ENCODE measurements around the gene VN1R5.
"Not testable (repeated sequence)": the region's sequence is repeated elsewhere in the genome, so short reads cannot be mapped to it uniquely, and the experiment has no call there.

The VN1R5 gene

DNA sequence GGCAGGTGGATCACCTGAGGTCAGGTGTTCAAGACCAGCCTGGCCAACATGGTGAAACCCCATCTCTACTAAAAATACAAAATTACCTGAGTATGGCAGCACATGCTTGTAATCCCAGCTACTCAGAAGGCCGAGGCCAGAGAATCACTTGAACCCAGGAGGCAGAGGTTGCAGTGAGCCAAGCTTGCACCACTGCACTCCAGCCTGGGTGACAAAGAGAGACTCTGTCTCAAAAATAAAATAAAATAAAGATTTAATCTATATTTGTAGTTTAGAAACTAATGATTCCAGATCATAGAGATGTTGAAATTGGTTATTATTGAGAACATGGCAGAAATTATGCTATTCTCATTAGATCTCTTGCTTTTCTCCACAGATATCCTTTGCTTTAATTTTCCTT, at the start of gene VN1R5:
Gene VN1R5, plus strand, starts transcription at position 301 of the 400 bp plus-strand sequence.
- not testable (repeated sequence) for DNase-seq

DNA sequence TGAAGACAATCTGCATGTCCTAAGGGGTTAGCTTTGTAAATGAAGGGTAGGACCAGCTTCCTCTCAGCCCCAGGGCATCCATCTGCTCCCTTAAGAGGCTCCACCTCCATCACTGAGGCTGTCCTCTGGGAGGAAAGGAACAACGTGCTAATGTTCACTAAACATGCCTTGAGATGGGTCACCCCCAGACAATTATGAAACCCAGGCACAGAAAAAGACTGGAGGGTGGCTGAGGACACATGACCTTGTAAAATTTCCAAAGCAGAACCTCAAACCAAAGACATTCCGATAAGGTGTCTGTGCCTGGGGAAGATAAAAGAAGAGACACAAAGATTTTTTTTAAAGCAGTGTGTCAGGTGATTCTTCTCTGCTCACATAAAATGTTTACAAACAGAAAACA, 46.5 kb upstream of the VN1R5 start:
- DNase-seq: no peak

DNA sequence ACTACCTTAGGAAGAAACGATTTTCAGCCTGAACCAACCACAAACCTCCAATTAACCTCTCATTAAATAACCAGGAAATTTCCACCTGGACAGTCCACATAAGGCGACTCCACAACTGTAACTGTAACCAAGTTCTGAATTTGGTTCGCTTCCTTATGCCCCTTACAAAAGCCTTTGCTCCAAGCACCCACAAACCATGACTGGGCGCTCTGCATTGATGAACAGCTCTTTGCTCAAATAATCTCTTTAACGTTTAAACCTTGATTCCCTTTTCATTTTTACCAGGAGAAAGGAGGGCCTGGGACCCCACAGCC, 45.9 kb upstream of the VN1R5 start:
- DNase-seq: no peak

DNA sequence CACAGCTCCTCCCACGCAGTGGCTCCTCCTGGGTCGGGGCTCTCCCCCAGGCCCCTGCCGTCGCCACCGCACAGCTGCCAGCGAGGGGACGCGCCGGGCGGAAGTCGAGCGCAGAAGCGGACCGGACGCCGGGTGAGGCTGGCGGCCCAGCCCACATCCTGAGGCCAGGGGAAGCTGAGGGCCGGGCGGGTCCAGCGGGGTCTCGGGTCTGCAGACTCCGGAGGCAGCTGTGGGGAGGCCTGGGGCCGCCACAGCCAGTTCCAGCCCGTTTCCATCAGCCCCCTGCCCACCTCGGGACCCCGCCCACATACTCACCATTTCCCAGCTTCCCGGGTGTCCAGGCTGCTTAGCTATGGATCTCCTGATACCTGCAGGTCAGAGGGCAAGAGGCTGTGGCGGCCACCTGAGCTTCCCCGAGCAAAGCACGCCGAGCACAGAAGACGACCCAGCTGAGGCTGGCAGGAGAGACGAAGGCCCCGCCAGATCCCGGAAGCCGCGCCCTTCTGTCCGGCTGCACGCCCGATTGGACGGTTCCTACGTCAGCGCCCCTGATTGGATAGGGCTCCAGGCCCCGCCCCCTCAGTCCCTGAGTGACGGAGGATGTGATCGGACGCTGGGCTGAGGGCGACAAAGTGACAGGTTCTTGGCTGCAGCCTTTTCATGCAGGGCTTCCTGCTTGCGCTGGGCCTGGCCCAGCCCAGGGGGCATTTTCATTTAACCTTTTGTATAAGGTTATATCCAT, 45.3 kb upstream of the VN1R5 start:
- DNase-seq: peak; percentile 77

DNA sequence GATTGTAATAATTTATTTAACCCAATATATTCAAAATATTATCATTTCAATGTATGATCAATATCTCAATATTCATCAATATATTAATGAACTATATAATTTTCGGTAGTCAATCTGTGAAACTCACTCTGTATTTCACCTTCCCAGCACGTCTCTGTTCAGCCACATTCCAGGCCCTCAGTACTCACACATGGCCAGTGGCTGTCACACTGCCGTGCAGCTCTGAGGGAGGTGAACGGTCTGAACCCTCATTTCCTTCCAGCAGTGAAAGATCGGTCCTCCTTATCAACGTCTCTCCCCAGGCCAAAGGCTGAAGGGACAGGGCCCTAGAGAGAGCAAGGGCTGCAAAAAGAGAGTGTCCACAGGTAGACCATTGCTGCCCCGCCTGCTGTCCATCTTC, 44.5 kb upstream of the VN1R5 start:
- DNase-seq: no peak

DNA sequence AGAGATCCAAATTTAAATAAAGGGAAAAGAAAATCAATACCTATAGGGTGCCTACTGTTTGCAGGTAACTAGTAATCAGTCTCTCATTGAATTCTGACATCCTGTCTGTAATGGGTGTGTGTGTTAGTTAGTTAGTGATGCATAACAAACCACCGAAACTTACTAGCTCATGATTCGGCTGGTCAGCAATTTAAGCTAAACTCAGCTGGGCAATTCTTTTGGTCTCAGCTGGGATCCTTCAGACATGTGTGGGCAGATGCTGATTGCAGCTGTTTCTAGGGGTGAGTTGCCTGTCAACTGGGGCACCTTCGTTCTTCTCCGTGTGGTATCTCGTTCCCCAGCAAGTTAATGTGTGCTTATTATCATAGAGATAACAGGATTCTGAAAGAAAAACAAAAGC, 43.9 kb upstream of the VN1R5 start:
- no peak for DNase-seq

DNA sequence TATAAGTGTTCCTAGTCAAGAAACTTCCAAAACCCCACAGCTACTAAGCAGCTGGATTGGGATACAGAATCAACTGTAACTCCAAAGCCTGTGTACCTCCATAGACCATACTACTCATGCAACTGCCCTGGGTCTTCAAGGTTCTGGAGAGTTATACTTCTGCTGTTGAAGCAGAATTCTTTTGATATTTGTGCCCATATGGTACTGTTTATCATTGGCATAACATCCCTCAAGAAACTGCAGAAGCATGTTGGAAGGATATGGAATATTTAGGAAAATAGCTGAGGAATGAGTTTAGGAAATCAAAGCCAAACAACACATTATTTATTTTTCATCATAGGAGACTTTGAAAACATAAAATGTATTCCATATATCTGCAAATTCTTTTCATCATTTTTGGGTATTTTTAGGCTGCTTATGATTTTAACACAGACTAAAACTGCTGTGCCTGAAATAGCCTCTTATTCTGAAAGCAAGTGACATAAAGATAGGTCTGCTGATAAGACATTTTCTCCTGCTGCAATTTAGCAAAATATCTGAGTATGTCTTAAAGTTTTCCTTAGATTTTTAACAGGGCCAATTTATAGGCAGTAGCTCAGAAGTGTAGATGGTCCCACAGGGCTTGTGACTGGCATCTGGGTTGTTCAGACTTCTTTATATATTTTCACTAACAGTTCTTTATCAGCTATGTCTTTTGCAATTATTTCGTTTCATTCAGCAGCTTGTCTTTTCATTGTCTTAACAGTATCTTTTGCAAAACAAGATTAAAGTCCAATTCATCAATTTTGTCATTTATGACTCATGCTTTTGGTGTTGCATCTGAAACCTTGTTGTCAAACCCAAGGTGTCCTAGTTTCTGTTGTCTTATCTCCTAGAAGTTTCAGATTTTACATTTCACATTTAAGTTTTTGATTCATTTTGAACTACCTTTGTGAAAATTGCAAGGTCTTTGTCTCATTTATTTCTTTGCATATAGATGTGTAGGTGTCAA, 43.0 kb upstream of the VN1R5 start:
- DNase-seq: no peak

DNA sequence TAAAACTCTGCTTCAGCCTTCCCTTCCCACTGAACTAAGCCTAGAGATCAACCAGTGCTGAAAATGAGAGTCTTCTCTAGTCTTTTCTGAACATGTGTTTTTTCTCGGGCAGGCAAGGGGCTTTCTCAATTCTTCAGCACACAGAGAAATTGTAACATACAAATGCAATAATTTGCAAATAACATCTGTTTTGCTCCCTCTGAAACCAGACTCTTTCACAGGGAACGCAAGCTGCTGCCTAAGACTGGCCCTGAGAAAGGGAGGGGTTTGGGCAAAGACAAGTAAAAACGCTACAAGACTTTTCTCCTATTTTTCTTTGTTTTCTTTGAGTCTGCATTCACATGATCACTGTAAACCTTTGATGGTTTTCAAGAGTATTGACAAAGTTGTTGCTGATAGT, 39.6 kb upstream of the VN1R5 start:
- no peak for DNase-seq

DNA sequence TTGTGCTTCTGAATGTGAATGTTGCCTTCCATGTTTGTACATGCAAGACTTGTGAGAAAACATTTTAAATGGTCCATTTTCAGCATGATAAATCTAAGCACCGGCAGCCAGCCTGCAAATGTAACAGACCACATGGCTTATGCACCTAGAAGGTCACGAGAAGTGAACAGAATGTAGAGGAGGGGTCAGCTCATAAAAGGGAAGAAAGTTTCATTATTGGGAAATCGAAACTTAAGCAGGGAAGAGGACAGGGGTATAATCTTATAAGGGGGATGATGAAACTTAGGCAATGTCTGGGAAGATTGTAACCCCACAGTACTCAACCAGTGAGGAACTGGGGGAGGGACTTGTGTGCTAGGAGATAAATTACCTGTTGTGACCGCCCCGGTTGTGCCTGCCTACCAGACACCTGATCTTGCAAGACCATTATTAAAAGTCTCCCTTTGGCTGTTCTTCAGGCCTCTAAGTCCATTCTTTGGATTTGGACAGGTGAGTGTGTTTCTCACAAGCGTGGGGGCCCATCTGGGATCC, 37.7 kb upstream of the VN1R5 start:
- no peak for DNase-seq

DNA sequence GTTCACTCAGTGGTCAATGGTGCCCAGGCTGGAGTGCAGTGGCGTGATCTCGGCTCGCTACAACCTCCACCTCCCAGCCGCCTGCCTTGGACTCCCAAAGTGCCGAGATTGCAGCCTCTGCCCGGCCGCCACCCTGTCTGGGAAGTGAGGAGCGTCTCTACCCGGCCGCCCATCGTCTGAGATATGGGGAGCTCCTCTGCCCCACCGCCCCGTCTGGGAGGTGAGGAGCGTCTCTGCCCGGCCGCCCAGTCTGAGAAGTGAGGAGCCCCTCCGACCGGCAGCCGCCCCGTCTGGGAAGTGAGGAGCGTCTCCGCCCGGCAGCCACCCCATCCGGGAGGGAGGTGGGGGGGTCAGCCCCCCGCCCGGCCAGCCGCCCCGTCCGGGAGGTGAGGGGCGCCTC, 35.6 kb upstream of the VN1R5 start:
- DNase-seq: not testable (repeated sequence)

DNA sequence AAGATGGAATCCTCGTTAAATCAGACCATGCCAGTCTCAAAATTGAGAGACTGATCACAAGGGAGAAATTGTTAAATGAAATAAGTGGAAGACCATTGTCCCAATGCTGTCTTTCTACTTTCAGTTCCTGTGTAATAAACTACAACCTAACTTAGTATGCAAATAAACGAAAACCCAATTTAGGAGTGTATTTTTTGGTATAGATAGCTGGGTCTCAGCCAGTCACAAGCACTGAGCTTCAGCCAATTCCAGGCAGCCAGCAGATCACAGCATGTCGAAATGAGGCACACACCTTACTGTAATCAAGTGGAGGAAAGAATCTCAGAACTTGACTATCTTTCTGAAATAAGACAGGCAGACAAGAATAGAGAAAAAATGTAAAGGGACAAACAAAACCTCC, 33.0 kb upstream of the VN1R5 start:
- DNase-seq: no peak

DNA sequence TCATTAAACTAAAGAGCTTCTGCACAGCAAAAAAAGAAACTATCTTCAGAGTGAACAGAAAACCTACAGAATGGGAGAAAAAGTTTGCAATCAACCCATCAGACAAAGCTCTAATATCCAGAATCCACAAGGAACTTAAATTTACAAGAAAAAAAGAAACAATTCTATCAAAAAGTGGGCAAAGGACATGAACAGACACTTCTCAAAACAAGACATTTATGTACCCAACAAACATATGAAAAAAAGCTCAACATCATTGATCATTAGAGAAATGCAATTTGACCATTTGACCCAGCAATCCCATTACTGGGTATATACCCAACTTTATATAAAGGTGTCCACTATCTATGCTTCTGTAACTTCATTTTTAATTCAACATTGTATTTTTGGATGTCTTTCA, 31.1 kb upstream of the VN1R5 start:
- no peak for DNase-seq

DNA sequence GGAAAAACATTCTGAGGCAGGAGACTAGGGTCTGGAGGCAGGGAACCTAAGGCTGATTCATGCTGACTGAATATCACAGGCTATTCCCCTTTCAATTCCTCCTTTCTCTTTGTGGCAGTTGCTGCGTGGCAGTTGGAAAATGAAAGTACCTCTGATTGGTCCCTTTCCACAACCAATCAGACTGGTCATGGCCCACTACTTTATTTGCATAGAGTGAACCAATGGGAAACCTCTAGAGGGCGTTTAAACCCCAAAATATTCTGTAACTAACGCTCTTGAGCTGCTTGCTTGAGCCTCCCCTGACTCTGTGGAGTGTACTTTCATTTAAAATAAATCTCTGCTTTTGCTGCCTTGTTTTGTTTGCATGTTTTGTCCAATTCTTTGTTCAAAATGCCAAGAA, 27.7 kb upstream of the VN1R5 start:
- DNase-seq: no peak

DNA sequence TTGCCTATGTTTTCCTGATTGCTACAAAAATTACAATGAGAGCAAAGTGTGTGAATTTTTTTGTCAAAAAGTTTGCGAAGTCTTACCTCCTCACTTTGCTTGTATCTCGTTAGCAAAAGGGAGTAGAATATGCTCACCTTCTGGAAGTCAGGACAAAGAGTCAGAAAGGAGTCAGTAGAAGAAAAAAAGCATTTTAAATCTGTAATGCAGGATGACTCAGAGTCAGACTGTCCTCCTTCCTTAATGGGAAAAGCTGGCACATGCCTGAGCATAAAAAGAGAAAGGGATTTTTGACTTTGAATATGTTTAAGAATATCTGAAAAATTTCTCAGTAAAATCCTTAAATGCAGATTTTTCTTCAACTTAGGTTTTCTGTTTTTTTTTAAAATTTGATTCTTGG, 14.2 kb upstream of the VN1R5 start:
- no peak for DNase-seq

DNA sequence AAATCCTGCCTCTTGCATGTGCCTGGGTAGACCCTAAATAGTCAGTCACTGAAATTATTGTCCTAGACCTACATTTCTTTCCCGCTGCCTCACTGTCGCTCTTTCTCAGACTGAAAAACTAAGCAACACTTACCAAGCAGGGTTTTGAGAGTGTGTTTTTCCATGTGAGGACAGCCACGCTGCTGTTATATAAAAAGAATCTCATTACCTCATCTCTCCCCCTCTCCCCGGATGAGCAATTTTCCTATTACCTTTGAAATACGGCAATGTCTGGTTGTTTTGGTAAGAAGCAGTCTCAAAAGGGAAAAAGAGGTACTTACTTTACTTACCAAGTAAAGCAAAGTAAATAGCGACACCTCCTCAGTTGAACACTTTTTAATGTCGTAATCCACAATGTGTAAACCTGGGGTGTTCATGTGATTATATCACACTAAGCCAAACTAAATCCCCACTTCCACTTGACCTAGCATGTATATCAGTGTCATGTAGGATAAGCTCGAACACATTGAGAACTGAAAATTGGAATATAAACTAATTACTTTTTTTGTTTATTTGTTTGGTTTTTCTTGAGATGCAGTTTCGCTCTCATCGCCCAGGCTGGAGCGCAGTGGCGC, 12.2 kb upstream of the VN1R5 start:
- no peak for DNase-seq

DNA sequence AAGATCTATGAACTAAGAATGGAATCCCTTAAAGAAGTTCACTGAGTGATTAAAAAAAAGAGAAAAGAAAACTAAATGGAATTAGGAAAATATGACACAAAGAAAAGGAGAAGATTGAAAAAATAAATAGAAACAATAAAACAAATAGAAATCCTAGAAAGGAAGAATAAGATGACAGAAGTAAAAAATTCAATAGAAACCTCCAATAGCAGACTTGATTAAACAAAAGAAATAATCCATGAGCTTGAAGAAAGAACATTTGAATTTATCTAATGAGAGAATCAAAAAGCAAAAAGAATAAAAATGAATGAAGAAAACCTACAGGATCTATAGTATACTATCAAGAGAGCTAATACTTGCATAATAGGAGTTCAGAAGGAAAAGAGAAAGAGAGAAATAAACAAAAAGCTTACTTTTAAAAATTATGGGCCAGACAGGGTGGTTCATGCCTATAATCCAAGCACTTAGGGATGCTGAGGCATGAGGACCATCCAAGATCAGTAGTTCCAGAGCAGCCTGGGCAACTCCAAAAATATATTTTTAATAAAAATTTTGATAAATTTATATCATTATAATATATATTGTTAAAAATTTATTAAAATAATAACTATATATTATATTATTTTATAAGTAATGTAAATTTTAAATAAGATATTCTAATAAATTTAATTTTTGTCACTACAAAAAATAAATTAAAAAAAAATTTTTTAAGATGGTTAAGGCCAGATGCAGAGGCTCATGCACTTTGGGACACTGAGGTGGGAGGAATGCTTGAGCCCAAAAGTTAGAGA, 9.4 kb upstream of the VN1R5 start:
- DNase-seq: no peak

DNA sequence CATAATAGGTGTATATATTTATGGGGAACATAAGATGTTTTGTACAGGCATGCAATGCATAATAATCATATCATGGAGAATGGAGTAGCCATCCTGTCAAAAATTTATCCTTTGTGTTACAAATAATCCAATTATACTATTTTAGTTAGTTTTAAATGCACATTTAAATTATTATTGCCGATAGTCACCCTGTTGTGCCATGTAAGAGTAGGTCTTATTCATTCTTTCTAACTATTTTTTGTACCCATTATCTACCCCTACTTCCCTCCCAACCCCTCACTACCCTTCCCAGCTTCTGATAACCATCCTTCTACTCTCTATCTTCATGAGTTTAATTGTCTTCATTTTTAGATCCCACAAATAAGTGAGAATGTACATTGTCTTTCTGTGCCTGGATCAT, 8.3 kb upstream of the VN1R5 start:
- DNase-seq: no peak

DNA sequence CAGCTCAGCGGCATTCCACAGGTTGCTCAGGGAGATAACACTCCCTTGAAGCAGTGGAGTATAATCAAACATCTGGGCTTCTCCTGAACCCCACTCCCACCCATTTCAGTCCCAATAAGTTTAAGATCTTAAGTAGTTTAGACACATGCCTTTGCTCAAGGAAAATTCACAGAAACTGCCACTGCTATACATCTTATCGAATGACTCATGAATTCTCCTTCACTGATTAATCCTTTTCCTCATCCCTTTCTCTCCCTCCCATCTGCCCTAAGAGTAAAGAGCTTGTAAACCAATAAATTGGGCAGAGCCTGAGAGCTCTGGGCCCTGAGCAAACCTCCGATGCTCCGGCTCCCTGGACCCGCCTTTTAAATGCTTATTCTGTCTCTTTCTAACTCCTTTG, 10.2 kb downstream of the VN1R5 start:
- no peak for DNase-seq

DNA sequence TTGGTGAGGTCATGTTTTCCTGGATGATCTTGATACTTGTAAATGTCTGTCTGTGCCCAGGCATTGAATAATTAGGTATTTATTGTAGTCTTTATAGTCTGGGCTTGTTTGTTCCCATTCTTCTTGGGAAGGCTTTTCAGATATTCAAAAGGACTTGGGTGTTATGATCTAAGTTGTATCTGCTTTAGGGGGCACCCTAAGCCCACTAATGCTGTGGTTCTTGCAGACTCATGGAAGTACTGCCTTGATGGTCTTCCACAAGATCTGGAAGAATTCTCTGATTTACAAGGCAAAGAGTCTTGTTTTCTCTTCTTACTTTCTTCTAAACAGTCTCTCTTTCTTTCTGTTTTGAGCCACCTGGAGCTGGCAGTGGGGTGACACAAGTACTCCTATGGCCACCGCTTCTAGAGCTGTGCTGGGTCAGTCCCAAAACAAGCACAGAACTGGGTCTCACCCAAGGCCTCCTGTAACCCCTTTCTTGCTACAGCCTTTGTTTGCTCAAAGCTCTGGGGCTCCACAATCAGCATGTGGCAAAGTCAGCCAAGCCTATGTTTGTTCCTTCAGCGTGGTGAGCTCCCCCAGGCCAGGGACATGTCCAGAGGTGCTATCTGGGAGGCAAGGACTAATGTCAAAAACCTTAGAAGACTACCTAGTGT, 12.6 kb downstream of the VN1R5 start:
- DNase-seq: no peak

DNA sequence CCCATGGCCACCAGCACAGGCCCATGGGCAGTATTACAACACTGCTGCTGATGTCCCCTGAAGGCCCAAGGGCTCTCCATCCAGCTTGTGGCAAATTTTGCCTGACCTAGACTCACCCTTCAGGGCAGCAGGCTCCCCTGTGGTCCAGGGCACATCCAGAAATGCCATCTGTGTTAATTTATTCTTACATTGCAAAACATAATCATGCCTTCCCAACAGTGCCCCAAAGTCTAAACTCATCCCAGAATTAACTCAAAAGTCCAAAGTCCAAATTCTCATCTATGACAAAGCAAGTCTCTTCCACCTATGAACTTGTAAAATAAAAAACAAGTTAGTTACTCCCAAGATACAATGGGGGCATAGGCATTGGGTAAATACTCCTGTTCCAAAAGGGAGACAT, 13.3 kb downstream of the VN1R5 start:
- DNase-seq: no peak

DNA sequence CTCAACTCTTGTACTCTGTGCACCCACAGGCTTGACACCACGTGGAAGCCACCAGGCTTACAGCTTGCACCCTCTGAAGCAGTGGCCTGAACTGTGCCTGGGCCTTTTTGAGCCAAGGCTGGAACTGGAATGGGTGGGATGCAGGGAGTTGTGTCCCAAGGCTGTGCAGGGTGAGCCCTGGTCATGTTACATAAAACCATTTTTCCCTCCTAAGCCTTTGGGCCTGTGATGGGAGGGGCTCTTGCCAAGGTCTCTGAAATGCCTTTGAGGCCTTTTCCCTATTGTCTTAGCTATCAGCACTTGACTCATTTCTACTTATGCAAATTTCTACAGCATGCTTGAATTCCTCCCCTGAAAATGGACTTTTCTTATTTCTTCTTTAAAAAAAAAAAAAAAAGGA, 14.1 kb downstream of the VN1R5 start:
- no peak for DNase-seq

DNA sequence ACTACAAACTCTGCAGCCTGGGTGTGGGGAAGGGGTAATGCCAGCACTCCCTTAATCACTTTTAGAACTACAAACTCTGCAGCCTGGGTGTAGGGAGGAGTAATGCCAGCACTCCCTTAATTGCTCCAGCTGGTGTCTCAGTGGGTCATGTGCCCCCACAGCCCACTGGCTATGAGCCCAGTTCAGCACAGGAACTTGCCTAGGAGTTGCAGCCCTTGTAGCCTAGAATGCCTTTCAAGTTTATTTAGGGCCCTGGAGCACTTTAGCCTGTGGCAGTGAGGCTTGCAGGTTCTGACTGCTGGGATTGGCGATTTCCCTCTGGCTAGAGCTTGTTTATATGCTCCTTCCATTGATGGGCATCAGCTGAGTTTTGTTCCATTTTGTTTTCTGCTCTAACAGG, 17.1 kb downstream of the VN1R5 start:
- no peak for DNase-seq
